Measurements from ENCODE around the gene PLA2G2C.
"Not testable (repeated sequence)": the region's sequence is repeated elsewhere in the genome, so short reads cannot be mapped to it uniquely, and the experiment has no call there.

The PLA2G2C gene

GRCh38 chr1:20137055-20137454, 49.3 kb downstream of the PLA2G2C start:
- Histone ChIP-seq H3K27ac (replicated peaks) (no peak overlapping the region), H3K27me3 (ENCODE audit: insufficient read depth, poor library complexity, severe bottlenecking) (no peaks in the 10 kb centered on the region), H3K4me3 (replicated peaks; ENCODE audit: insufficient read depth, low read length) (no peak overlapping the region)
- no peak for TF ChIP-seq CTCF (IDR thresholded peaks at IDR 0.05; ENCODE audit: insufficient read depth, low read length)
- TF ChIP-seq POLR2AphosphoS5 (IDR thresholded peaks at IDR 0.05; ENCODE audit: low read depth), result no peak
- no peak for TF ChIP-seq SPI1 (IDR thresholded peaks at IDR 0.05; ENCODE audit: borderline replicate concordance, low read depth)
- no peak for TF ChIP-seq REST (IDR thresholded peaks at IDR 0.05; ENCODE audit: insufficient replicate concordance, low read depth)
- TF ChIP-seq GABPA (IDR thresholded peaks at IDR 0.05; ENCODE audit: low read depth), result no peak
- no peak for DNase-seq (ENCODE audit: low read depth in 1 of 2, low spot score in 1 of 2)

- no peak overlapping the region for H3K27ac ChIP-seq (replicated peaks)
- no peak overlapping the region for H3K4me3 ChIP-seq (replicated peaks; ENCODE audit: insufficient read depth, low read length)
- DNase-seq (ENCODE audit: low read depth in 1 of 2, low spot score in 1 of 2), result no peak
- H3K27me3 ChIP-seq (ENCODE audit: insufficient read depth, poor library complexity, severe bottlenecking), result no peaks in the 10 kb centered on the region
- TF ChIP-seq POLR2AphosphoS5 (IDR thresholded peaks at IDR 0.05; ENCODE audit: low read depth) (no peak), SPI1 (IDR thresholded peaks at IDR 0.05; ENCODE audit: borderline replicate concordance, low read depth) (no peak), GABPA (IDR thresholded peaks at IDR 0.05; ENCODE audit: low read depth) (no peak), REST (IDR thresholded peaks at IDR 0.05; ENCODE audit: insufficient replicate concordance, low read depth) (no peak)
Observed at GRCh38 chr1:20136249-20136648, 50.1 kb downstream of the PLA2G2C start.

- no peaks in the 10 kb centered on the region for H3K27me3 ChIP-seq (ENCODE audit: insufficient read depth, poor library complexity, severe bottlenecking)
- DNase-seq (ENCODE audit: low read depth in 1 of 2, low spot score in 1 of 2), result no peak
- no peak overlapping the region for H3K27ac ChIP-seq (replicated peaks)
- TF ChIP-seq CTCF (IDR thresholded peaks at IDR 0.05; ENCODE audit: insufficient read depth, low read length) (no peak), REST (IDR thresholded peaks at IDR 0.05; ENCODE audit: insufficient replicate concordance, low read depth) (no peak), SPI1 (IDR thresholded peaks at IDR 0.05; ENCODE audit: borderline replicate concordance, low read depth) (no peak), POLR2AphosphoS5 (IDR thresholded peaks at IDR 0.05; ENCODE audit: low read depth) (no peak)
- H3K4me3 ChIP-seq (replicated peaks; ENCODE audit: insufficient read depth, low read length), result no peak overlapping the region
Observed at GRCh38 chr1:20134995-20135394, 51.3 kb downstream of the PLA2G2C start.

GRCh38 chr1:20130518-20130917, 55.8 kb downstream of the PLA2G2C start:
- not testable (repeated sequence) for DNase-seq (ENCODE audit: low read depth in 1 of 2, low spot score in 1 of 2); H3K27ac ChIP-seq (replicated peaks); H3K4me3 ChIP-seq (replicated peaks; ENCODE audit: insufficient read depth, low read length); H3K27me3 ChIP-seq (ENCODE audit: insufficient read depth, poor library complexity, severe bottlenecking)
